ENCODE measurements around the gene USP11. TPM values are rescaled to one million over a fixed set of nuclear protein-coding genes. Genes with fewer than 3 reads are reported as not detected.
A peak's percentile ranks its signal among the peaks of the same experiment; 100 is the strongest.

USP11 gene
- polyA plus RNA-seq (2011; rRNA removed) = 21.7 and 39.9 TPM in 2 replicates
- polyA minus RNA-seq (2011; rRNA and poly(A)+ RNA removed) = 58.8 and 59.4 TPM in 2 replicates

GRCh38 chrX:47232803-47233332, at the start of gene USP11:
Gene USP11 (plus strand): TSS chrX:47233009. CDS start chrX:47233044, 35 bp downstream.
- H3K36me3 ChIP-seq (ENCODE audit: control insufficient read depth, insufficient read depth, low read length) = peaks cover 4% of the 10 kb centered on the region
- DNase-seq (ENCODE audit: low read depth) = no peak
- peak within 1 kb of the TSS; percentile 68 for H3K4me3 ChIP-seq (ENCODE audit: low read depth, low read length)
- ChIA-PET POLR2A (interaction anchor here (0.6 kb wide), 1 partner anchor 581 kb away, joined by 5 read pairs; no protein-coding TSS in a partner anchor), CTCF (no interaction called here)
- no peaks in the 10 kb centered on the region for H3K27me3 ChIP-seq (ENCODE audit: control insufficient read depth, insufficient read depth, low read length)
- TF ChIP-seq CTCF (IDR thresholded peaks at IDR 0.05; ENCODE audit: insufficient read depth, low read depth, low read length) = no peak

DNA sequence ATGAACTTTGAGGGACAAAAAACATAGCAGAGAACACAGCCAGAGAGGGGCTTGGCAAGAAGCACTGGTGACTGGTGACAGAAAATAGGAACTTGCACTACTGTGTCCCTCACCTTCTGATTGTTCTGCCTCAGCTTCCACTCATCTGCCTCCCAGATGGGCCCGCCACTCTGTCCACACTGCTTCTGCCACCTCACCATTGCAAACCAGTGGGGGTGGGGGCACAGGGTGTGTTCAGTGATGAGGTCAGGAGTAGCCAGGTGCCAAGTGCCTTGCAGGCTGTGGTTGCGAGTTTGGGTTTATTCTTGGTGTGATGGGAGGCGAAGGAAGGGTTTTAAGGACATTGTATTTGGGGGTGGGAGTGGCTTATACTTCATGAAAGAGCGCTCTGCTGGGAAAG, 48.3 kb upstream of the USP11 start:
- H3K27me3 ChIP-seq (ENCODE audit: control insufficient read depth, insufficient read depth, low read length) = no peaks in the 10 kb centered on the region
- no peak for DNase-seq (ENCODE audit: low read depth)
- POLR2A ChIA-PET = no interaction called here
- CTCF ChIA-PET = no interaction called here
- no peak overlapping the region for H3K4me3 ChIP-seq (ENCODE audit: low read depth, low read length)
- H3K36me3 ChIP-seq (ENCODE audit: control insufficient read depth, insufficient read depth, low read length) = peaks cover 11% of the 10 kb centered on the region
- no peak for TF ChIP-seq CTCF (IDR thresholded peaks at IDR 0.05; ENCODE audit: insufficient read depth, low read depth, low read length)

- Histone ChIP-seq H3K27me3 (ENCODE audit: control insufficient read depth, insufficient read depth, low read length) (no peaks in the 10 kb centered on the region), H3K36me3 (ENCODE audit: control insufficient read depth, insufficient read depth, low read length) (peaks cover 11% of the 10 kb centered on the region), H3K4me3 (ENCODE audit: low read depth, low read length) (no peak overlapping the region)
- POLR2A ChIA-PET = no interaction called here
- no peak for DNase-seq (ENCODE audit: low read depth)
- no peak for TF ChIP-seq CTCF (IDR thresholded peaks at IDR 0.05; ENCODE audit: insufficient read depth, low read depth, low read length)
- CTCF ChIA-PET = interaction anchor here (1.6 kb wide), 1 partner anchor 200 kb away, joined by 3 read pairs; no protein-coding TSS in a partner anchor
These were observed 47.6 kb upstream of the USP11 start for GRCh38 chrX:47185241-47185640.

- CTCF ChIA-PET = interaction anchor here (1.6 kb wide), 1 partner anchor 199 kb away, joined by 3 read pairs; no protein-coding TSS in a partner anchor
- no peak for DNase-seq (ENCODE audit: low read depth)
- Histone ChIP-seq H3K4me3 (ENCODE audit: low read depth, low read length) (no peak overlapping the region), H3K27me3 (ENCODE audit: control insufficient read depth, insufficient read depth, low read length) (no peaks in the 10 kb centered on the region), H3K36me3 (ENCODE audit: control insufficient read depth, insufficient read depth, low read length) (peaks cover 11% of the 10 kb centered on the region)
- no peak for TF ChIP-seq CTCF (IDR thresholded peaks at IDR 0.05; ENCODE audit: insufficient read depth, low read depth, low read length)
- POLR2A ChIA-PET = no interaction called here
These were observed 46.6 kb upstream of the USP11 start for GRCh38 chrX:47186096-47186740.

- DNase-seq (ENCODE audit: low read depth) = no peak
- ChIA-PET CTCF (no interaction called here), POLR2A (no interaction called here)
These were observed 45.6 kb upstream of the USP11 start for GRCh38 chrX:47187106-47187677.

More at GRCh38 chrX:47187106-47187677, 45.6 kb upstream of the USP11 start:
- no peak for TF ChIP-seq CTCF (IDR thresholded peaks at IDR 0.05; ENCODE audit: insufficient read depth, low read depth, low read length)
- Histone ChIP-seq H3K27me3 (ENCODE audit: control insufficient read depth, insufficient read depth, low read length) (no peaks in the 10 kb centered on the region), H3K4me3 (ENCODE audit: low read depth, low read length) (no peak overlapping the region), H3K36me3 (ENCODE audit: control insufficient read depth, insufficient read depth, low read length) (peaks cover 8% of the 10 kb centered on the region)

Measured in BJ (cell line).